ENCODE results near the gene SNX15. TPM values are rescaled to one million over a fixed set of nuclear protein-coding genes. Genes with fewer than 3 reads are reported as not detected.
A peak's percentile ranks its signal among the peaks of the same experiment; 100 is the strongest.

Gene SNX15
- total RNA-seq, 1 experiment from 2014 or later: 21.0 TPM

- TF ChIP-seq CTCF (IDR thresholded peaks at IDR 0.05; ENCODE audit: unreplicated experiment): no peak
- Mint-ChIP-seq H3K4me1 (ENCODE audit: insufficient read depth, unreplicated experiment) (peaks cover 10% of the 10 kb centered on the region), H3K4me3 (ENCODE audit: unreplicated experiment) (peak within 1 kb of the TSS; percentile 89), H3K27me3 (ENCODE audit: insufficient read depth, unreplicated experiment) (no peaks in the 10 kb centered on the region), H3K9me3 (ENCODE audit: unreplicated experiment) (no peaks in the 10 kb centered on the region), H3K36me3 (ENCODE audit: insufficient read depth, unreplicated experiment) (peaks cover 25% of the 10 kb centered on the region), H3K27ac (ENCODE audit: low read depth, unreplicated experiment) (peak within 1 kb of the TSS; percentile 84)
- DNase-seq (ENCODE audit: unreplicated experiment): peak; percentile 93
- POLR2A ChIA-PET: interaction anchor here (0.6 to 2.7 kb wide), 27 partner anchors 9 to 849 kb away, joined by 3 to 20 read pairs (median 5); partner anchors contain the start of genes ARL2, ATG2A, CCDC85B and FAU
- intact Hi-C loops (cut with micrococcal nuclease): loop anchor here (5.0 kb wide), 1 partner anchor 41 kb away; the partner anchor contains the start of genes CDCA5 and ZFPL1
- CTCF ChIA-PET: interaction anchor here (0.6 to 5.5 kb wide), 9 partner anchors 13 to 195 kb away, joined by 3 to 27 read pairs (median 4); partner anchors contain the start of genes ARL2, CDCA5, FAU and MRPL49
- no TSS peak for BruUV-seq (replicated peaks)
These were observed 13.8 kb downstream of the SNX15 start, which contains the start of gene SAC3D1 for GRCh38 chr11:65040847-65041622. SAC3D1 (plus strand) TSS chr11:65041210; CDS start chr11:65041293, 83 bp downstream.

- H3K27me3 Mint-ChIP-seq (ENCODE audit: insufficient read depth, unreplicated experiment): no peaks in the 10 kb centered on the region
- DNase-seq (ENCODE audit: unreplicated experiment): no peak
- no peak for TF ChIP-seq CTCF (IDR thresholded peaks at IDR 0.05; ENCODE audit: unreplicated experiment)
- no peak overlapping the region for H3K27ac Mint-ChIP-seq (ENCODE audit: low read depth, unreplicated experiment)
- intact Hi-C loops (cut with micrococcal nuclease): loop anchor here (5.0 kb wide), 1 partner anchor 39 kb away; the partner anchor contains the start of genes CDCA5 and ZFPL1
- no peaks in the 10 kb centered on the region for H3K9me3 Mint-ChIP-seq (ENCODE audit: unreplicated experiment)
- H3K4me3 Mint-ChIP-seq (ENCODE audit: unreplicated experiment): peak overlapping the region; percentile 89
- H3K4me1 Mint-ChIP-seq (ENCODE audit: insufficient read depth, unreplicated experiment): peaks cover 10% of the 10 kb centered on the region
- H3K36me3 Mint-ChIP-seq (ENCODE audit: insufficient read depth, unreplicated experiment): peaks cover 19% of the 10 kb centered on the region
- CTCF ChIA-PET: interaction anchor here (1.1 kb wide), 1 partner anchor 52 kb away, joined by 4 read pairs; no protein-coding TSS in a partner anchor
- no TSS peak for BruUV-seq (replicated peaks)
- POLR2A ChIA-PET: interaction anchor here (0.8 to 1.6 kb wide), 5 partner anchors 10 to 139 kb away, joined by 3 to 4 read pairs (median 3); partner anchors contain the start of genes CAPN1 and MRPL49
These were observed 15.7 kb downstream of the SNX15 start for GRCh38 chr11:65042891-65043290.

GRCh38 chr11:65043881-65044501 lies 16.8 kb downstream of the SNX15 start:
- peaks cover 19% of the 10 kb centered on the region for H3K36me3 Mint-ChIP-seq (ENCODE audit: insufficient read depth, unreplicated experiment)
- POLR2A ChIA-PET: interaction anchor here (0.6 to 1.5 kb wide), 2 partner anchors 40 to 138 kb away, joined by 3 read pairs; partner anchors contain the start of genes CAPN1, CDCA5 and ZFPL1

More at GRCh38 chr11:65043881-65044501, 16.8 kb downstream of the SNX15 start:
- TF ChIP-seq CTCF (IDR thresholded peaks at IDR 0.05; ENCODE audit: unreplicated experiment): no peak
- CTCF ChIA-PET: interaction anchor here (0.6 to 1.1 kb wide), 2 partner anchors 20 to 31 kb away, joined by 3 to 4 read pairs; no protein-coding TSS in a partner anchor
- Mint-ChIP-seq H3K4me3 (ENCODE audit: unreplicated experiment) (no peak overlapping the region), H3K4me1 (ENCODE audit: insufficient read depth, unreplicated experiment) (peaks cover 10% of the 10 kb centered on the region), H3K27ac (ENCODE audit: low read depth, unreplicated experiment) (no peak overlapping the region), H3K9me3 (ENCODE audit: unreplicated experiment) (no peaks in the 10 kb centered on the region), H3K27me3 (ENCODE audit: insufficient read depth, unreplicated experiment) (no peaks in the 10 kb centered on the region)
- BruUV-seq (replicated peaks): no TSS peak
- peak; percentile 47 for DNase-seq (ENCODE audit: unreplicated experiment)
- intact Hi-C loops (cut with micrococcal nuclease): loop anchor here (5.0 kb wide), 1 partner anchor 38 kb away; the partner anchor contains the start of genes CDCA5 and ZFPL1

Data from MCF 10A (cell line).